GM19240 (cell line): ENCODE data around the gene DDX31.

ENCODE experiments used
- DNase-seq: peaks from one replicate; pipeline ENCODE4 v3.0.0; 2011; ENCODE audit warnings: low spot score; ENCODE audit not compliant: insufficient read length

Gene DDX31

DNA sequence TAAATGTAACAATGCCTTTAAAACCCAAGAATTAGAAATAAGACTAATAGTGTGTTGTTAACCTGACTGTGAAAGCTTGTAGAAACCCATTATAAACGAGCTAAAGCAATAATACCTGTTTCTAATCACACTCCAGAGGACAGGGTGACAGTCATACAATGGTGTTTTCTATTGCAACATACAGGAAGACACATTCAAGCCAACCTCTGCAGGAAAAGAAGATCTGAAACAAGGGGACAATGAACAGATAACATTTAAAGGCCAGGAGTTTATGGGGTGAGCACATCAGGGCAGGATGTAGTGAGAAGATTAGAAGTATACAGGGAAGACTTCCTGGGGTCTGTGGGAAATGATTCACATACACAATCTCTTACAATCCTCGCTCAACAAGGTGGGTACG is 73.6 kb downstream of the DDX31 start:
- no peak for DNase-seq

DNA sequence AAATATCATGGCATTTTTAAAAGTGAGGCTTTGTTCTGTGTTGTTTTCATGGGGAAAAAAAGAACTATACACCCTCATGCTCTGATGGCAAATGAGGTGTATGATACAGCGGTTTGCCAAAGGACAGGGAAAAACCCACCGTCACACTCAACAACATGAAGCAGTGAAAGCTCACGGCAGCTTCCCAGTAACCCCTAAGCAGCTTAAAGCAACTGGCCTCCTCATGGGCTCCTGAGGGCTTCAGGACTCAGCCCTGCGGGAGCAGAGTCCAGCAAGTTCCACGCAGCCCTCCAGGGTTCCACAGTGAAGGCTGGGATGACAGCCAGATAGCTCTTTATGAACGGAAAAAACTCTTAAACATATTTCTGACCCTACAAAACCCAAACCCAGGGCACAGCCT is 74.5 kb downstream of the DDX31 start:
- DNase-seq = no peak

DNA sequence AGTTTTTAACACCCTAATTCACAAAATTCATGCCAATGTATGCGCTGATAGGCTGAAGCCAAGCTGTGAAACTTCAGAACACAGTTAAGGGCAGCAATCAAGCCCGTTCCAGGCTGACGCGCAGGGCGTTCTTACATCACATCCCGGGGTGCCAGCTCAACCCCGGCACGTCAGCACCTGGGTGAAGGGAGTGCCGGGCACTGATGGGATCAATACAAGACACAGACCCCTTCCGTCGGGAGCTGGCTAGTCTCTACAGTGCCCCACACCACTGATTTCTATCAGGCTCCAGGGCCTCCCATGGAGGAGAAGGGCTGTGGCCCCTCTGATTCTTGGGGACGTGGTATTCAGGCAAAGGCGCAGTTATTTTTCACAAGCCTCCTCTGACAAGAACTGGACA is 75.4 kb downstream of the DDX31 start:
- no peak for DNase-seq

DNA sequence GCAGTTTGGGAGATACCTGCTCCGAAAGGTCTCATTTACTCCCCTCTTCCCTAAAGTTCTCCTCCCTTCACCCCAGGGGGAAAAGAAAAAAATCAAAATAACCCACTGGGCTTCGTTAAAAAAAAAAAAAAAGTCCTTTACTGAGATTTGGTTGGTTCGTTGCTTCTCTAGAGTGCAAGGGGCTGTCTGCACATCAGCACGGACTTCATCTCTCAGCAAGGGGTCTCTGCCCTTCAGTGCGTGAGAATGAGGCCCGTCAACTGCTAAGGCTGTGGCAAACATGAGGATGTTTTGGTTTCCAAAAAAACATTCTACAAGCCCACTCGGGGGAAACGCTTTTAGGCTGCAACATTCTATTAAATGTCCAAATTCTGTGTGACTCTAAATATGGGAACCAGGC is 77.3 kb downstream of the DDX31 start:
- no peak for DNase-seq

DNA sequence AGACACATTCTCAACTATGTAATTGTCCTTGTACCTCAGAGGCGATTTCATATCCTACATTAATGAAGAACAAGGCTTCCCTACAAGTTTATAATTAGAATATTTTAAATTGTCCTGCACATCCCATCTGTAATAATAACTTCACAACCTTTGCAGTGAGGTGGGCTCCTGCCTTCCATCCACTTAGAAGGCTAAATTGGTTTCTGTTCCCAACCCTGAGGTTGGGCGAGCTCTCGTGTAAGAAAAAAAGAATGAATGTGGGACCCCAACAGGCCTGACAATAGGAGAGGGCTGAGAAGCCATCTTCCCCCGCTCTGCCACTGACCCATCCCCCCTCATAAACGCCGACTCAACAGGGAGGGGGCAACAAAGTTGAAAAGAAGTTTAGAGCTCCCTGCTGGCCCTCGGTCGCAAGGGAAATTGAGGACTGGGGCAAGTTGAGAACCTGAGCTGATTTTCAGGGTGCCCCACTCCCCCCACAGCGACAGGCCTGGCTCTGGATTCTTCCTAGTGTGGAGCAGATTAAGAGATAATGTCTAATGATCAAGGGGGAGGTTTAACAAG is 78.0 kb downstream of the DDX31 start:
- no peak for DNase-seq

DNA sequence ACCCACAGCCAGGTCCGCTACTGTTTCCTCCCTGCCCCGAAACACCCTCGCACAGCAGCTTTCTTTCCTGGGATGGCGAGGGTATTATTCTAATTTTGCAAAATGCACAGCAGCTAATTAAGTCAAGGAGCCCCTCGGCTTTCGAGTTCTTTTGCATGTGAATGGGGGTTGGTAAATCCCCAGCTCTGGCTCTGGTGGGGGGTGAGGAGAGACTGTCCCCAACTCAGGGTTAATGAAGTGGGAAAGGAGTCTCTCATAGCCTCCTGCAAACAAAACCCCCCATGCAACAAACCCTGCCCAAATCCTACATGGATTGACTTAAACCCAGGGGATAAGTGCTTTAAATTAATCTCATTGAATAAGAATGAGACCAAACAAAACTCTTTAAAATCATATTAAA is 78.5 kb downstream of the DDX31 start:
- no peak for DNase-seq

DNA sequence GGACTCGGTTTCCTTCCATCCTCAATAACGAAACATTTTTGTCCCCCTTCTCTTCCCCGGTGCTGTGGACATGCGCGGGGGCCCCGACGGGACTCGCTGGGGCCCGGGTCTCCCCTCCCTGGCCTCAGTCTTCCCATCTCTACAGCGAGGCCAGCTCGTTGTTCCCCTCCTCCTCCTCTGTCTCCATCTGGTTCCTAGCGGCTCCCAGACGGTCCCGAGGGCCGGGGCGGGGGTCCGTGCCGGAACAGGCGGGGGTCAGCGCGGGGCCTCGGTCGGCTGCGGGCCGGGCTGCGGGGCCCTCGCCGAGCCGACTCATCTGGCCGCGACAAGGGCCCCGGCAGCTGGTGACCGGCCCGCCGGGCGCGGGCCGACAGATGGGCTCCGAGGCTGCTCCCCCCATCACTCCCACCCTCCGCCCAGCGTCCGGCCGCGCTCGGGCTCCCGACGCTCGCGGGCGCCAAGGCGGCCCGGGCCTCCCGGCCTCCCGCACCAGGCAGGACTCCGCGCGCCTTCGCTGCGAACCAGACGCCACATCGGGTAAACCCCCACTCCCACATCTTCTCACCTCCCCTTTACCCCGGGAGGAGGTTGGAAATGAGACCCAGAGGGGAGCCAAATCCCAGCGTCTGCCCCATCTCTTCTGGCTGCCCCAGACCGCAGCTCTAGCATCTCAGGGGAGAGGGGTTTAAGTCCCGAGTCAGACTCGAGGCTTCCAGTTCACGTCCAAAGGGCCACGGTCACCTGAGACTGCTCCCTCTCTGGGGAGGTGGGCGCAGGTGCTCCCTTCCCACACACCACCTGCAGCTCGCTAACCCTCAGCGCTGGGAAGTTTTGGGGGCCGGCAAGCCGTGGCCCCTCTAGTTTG is 79.2 kb downstream of the DDX31 start:
- DNase-seq = no peak

DNA sequence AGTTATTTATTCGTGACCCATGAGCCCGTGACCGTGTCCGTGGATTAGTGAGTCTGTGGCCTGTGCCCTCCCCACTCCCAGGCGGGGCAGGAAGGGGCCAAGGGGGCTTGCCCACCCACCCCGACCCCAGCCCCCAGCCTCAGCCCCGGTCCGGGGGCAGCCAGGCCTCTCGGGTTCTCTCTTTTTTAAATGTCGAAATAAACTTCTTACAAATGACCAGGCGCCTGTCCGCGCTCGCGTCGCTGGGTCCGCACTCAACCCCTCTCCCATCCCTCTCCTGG is 79.8 kb downstream of the DDX31 start:
- DNase-seq = no peak

DNA sequence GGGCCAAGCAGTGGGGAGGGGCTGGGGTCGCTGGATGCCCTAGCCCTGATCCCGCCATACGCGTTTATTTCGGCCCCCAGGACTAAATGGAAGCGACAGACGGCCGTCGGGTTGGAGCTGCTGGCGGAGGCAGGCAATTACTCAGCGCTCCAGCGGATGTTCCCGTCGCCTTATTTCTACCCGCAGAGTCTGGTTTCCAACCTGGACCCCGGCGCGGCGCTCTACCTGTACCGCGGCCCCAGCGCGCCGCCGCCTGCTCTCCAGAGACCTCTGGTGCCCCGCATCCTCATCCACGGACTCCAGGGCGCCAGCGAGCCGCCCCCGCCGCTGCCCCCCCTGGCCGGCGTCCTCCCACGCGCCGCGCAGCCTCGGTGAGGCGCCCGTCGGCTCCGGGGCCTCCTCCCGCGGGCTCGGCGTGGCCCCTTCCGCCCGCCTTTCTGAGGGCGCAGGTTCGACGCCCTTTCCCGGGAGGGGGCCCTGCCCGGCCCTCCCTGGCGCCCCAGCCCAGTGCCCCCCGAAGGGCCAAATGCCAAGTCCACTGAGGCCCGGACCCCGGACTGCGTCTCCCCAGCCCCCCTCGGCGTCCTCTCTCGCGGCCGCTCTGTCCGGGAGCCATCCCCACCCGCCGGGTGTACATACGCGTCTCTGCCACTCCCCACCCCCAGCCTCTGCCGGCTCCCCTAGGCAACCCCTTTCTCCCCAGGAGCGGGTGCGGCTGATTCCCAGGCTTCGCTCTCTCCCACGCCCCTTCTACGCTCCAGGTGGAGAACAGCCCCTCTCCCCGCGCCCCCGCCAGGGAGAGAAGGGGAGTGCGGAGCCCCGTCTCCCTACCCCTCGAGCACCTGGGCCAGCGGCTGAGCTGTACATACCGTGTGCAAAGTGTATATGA is 80.4 kb downstream of the DDX31 start:
- no peak for DNase-seq

DNA sequence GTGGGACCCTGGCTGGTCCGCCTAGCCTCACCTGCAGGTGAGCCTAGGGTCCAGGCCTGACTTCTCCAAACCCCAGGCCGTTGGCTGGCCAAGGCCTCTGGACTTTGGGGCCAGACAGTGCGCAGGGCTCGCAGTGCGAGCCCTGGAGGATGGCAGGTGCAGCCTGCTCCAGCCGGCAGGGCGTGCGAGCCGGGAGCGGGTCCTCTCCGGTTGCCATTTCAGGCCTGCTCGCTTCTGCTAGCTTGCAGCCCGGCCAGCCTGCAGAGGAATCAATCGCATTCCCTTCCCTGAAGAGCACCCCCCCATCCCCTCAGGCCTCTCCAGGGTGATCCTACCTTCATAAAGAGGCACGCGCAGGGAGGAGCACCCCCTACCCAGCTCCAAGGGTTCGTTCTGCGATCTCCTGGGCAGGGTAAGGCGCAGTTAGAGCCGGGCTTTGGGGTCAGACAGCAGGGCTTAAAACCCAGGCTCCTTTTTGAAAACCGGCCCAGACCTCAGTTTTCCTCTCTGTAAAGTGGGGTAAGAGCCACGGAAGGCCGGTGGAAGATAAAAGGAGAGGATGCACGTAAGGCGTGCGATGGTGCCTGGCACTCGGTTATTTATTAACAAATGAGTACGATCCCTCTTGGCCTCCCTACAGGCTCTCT is 81.2 kb downstream of the DDX31 start:
- DNase-seq = no peak

DNA sequence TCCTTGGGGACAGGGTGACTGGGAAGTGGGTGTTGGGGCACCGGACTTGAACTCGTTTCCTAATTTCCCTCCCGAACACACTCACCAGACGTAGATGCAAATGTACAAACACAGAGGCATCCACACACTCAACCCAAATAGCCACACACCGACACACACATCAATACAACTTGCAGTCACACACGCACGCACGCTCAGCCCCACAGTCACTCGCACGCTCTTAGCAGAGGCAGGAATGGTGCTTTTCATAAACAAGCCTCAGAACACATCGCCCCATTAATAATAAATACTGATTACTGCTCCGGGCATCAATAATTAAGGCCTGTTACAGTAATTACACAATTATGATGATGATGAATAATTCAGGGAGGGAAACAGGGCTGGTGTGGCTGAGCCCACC is 81.7 kb downstream of the DDX31 start:
- no peak for DNase-seq

DNA sequence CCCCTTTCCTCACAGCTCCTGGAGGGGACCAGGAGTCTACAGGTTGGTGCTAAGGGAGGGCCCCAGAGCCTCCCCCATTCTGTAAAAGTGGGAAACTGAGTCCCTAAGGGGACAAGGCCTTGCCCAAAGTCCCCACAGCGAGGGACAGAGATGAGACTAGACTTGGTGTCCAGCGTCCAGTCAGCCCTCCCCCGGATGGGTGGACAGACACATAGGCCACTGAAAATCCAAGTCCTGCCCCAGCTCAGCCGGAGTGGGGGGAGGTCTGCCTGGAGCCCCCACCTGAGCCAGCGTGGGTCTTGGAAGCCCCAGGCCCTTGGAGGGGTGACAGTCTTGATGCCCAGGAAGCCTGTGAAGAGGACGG is 82.2 kb downstream of the DDX31 start:
- DNase-seq = no peak

DNA sequence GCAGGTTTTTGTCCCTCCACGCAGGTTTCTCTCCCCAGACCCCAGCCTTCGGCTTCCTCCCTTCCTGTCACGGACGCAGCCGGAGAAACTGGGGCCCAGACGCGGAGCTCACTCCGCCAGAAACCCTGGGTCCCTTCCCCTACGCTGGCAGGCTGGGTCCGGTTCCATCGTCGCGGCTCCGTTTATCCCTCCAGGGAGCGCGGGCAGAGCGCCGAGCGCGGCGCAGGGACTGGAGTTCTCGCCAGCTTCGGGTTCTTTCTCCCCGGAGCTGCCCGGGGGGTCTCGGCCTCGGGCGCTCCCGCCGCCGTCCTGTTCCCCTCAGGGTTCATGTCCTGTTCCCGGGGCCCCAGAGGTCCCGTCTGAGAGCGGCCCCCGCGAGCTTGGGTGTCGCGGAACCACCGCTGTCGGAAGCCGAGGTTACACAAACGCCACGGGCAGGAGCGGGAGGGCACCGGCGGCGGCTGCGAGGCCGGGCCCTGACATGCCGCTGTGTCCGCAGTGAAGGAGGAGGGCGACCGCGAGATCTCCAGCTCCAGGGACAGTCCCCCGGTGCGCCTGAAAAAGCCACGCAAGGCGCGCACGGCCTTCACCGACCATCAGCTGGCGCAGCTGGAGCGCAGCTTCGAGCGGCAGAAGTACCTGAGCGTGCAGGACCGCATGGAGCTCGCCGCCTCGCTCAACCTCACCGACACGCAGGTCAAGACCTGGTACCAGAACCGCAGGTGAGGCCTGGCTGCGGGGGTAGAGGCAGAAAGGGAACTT is 82.8 kb downstream of the DDX31 start:
- DNase-seq = no peak

DNA sequence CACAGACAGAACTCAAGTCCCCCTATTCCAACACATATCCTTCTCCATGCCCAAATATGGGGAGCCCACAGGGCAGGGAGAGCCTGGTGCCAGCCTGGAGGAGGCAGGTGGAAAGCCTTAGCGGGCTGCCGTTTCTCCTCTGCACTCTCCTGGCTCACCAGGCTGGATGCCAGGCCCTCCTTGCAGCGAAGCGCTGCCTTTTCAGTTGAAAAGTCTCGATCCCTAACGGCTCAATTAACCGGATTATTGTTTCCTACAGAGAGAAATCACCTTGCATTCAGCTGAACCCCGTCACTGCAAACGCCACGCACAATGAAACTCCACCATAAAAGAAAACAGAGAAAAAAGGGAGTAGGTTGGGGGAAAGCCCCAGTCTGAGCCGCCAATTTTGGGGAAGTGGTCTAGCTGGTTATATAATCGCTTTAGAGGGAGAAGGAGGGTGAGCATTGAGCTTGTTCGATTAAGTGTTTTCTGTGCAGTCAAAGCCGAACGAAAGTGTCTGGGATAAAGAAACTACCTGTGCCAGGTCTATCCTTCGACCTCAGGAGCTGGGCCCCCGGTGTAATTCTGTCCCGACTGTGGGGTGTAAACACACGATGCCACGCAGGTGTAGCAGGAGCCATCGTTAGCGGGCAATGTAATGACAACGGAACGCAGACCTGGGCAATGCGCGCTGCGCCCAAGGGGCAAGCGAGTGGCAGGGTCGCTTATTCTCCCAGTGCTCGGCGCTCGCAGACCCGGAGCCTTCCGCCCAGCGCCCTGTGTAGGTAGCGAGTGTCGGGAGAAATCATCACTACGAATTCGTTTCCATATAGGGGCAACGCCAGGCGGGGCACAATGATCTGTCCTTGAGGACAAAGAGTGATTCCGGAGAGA is 83.6 kb downstream of the DDX31 start:
- no peak for DNase-seq

DNA sequence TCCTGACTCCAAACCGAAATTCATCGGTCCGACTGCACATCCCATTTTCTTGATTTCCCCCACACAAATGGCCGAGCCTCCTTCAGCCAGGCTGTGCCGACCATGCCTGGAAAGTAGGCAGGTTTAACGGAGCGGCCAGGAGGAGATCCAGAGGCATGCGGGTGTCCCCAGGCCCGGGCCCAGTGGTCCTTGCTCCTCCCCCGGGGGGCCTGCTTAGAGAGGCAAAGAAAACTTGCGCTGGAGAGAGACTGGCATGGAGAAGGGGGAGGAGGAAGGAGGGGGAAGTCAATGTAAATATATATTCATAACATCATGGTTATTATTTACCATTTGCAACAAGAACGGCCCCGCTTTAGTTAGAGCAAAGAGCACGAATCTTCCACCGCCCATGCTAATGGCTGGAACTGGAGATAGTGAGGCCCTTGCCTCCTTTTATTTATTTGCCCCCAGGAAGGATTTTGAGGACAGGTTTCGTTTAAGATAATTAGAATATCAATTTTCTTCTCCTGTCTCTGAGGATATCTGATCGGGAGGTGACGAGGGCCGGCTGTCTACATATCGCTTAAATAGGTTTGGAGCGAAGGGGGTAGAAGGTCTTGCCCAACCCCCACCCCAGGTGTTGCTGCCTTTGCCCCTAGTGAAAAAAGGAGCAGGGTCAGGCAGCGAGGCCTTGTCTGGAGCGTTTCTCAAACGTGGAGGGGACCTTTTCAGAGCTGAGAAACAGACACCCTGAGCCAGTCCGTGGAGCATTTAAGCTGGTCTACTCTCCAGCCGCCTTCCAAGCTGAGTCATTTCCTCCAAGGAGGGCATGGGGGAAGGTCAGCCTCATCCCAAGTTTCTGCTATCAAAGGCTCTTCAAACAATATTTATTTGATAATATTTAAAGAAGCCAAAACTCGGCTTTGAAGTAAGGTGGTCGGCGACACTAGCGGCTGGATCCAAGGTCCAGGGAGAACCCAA is 84.9 kb downstream of the DDX31 start:
- no peak for DNase-seq

DNA sequence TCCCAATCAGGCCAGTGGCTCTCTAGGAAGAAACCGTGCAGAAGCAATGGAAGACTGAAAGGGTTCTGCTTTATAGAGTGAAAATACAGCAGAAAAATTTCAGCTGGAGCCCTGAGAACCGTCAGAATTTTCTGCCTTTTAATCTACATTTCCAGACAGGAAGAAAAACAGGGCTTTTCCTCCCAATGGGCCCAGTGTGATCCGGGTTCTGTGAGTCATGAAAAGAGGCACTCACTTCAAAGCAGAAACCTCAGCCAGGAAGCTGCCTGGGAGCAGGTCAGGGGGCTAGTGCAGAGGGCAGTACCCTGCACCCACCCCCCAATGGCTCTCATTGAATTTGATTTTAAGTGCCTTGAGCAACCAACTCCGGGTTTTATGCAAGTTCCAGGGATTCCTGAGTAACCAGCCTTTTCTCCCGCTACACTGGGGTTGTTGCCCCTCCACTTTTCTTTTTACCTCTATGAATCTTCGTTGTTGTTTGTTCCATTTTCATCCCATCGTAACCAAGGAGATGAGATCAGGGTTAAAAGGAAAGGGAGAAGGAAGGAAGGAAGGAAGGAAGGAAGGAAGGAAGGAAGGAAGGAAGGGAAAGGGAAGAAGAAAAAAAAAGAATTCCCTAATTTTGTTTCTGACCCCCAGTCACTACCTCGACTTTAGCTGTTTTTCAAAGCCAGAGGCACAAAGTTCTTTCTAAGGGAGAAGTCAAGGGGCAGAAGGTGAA is 86.0 kb downstream of the DDX31 start:
- no peak for DNase-seq

DNA sequence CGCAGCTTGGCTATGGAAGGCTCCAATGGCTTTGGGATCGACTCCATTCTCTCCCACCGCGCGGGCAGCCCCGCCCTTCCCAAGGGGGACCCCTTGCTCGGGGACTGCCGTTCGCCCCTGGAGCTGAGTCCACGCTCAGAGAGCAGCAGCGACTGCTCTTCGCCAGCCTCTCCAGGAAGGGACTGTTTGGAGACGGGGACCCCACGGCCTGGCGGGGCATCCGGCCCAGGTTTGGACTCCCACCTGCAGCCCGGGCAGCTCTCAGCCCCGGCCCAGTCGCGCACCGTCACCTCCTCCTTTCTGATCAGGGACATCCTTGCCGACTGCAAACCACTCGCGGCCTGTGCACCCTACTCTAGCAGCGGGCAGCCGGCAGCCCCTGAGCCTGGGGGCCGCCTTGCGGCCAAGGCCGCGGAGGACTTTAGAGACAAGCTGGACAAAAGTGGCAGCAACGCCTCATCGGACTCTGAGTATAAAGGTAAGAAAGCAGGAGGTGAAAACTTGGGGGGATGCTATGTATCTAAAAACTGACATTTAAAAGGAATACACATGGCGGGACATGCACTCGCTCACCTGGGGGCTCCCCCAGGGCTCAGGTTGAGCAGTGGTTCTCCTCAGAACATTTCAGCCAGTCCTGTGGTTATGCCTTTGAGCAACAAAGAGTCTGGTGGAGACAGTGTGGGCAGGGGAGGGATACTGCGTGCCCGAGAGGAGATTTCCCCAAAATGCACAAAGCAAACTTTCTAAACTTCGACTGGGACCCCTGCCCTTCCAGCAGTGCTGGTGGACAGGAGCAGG is 86.8 kb downstream of the DDX31 start:
- no peak for DNase-seq
